Neural progenitor cell (in vitro differentiated cells): ENCODE measurements around the gene ZNF785.

Experiments
- CTCF ChIP-seq: fragments of 200-600 bp; sonication (generic); IDR thresholded peaks from 2 replicates; pipeline ENCODE4 v1.5.1; 2017; ENCODE audit warnings: antibody characterized with exemption, mild to moderate bottlenecking
- EZH2 ChIP-seq: fragments of 200-600 bp; sonication (generic); IDR thresholded peaks from 2 replicates; pipeline ENCODE4 v1.6.1; 2017; ENCODE audit warnings: antibody characterized with exemption, mild to moderate bottlenecking, moderate library complexity

GRCh38 chr16:30532285-30533145 is 53.0 kb downstream of the ZNF785 start:
- TF ChIP-seq CTCF = no peak
- TF ChIP-seq EZH2 = no peak
